Measurements from ENCODE around the gene ST6GALNAC1.

DNA sequence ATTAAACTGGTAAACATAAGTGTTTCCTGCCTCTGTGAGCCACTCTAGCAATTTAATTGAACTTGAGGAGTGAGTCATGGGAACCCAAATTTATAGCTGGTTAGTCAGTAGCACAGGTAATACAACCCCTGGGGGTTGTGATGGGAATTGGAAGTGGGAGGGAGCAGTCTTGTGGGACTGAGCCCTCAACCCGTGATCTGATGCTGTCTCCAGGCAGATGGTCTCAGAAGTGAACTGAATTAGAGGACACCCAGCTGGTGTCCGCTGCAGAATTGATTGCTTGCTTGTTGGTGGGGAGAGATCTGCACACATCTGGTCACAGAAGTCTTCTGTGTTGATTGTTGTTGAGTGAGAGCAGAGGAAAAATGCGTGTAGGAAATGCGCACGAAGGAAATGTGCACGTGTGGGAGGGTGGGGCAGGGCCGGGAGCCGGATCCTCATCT is 50.2 kb downstream of the ST6GALNAC1 start:
- TF ChIP-seq POLR2AphosphoS5 (IDR thresholded peaks at IDR 0.05; ENCODE audit: low read depth, low read length) (no peak), POLR2A (IDR thresholded peaks at IDR 0.05; ENCODE audit: low read depth, low read length) (no peak), TAF1 (IDR thresholded peaks at IDR 0.05; ENCODE audit: borderline replicate concordance, low read depth, low read length) (no peak)

Data from GM12892 (cell line).